HG03469 (cell line): ENCODE data around the gene ACY1.
A peak's percentile ranks its signal among the peaks of the same experiment; 100 is the strongest.
"Not testable (repeated sequence)": the region's sequence is repeated elsewhere in the genome, so short reads cannot be mapped to it uniquely, and the experiment has no call there.

Experiments
- ATAC-seq: cut with Tn5 transposase; IDR thresholded peaks from one replicate; pipeline ENCODE4 v1.9.1; 2021; ENCODE audit warnings: mild to moderate bottlenecking, moderate library complexity, moderate number of reproducible peaks; ENCODE audit not compliant: unreplicated experiment

ACY1 gene

GRCh38 chr3:51980253-51980652, 3.1 kb upstream of the ACY1 start:
- ATAC-seq = no peak

DNA sequence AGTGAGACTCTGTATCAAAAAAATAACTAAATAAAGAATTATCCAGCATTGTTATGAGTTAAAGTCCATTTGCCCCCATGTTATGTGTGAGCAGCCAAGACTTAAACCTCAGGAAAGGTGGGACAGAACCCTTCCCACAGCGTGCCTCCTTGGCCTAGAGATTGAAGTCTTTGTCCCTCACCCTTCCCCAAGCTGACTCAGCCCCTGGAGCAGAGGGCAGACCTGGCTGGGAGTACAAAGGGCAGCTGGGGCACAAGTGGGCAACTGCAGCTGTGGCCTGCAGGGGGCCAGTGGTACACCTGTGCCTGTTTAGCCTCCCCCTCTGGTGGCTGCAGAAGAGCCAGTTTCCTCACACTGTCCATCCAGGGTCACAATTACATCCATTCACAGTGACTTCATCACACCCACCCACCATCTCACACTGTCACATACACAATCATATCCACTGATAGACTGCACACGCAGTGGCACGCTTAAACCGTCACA, 940 bp upstream of the ACY1 start:
- no peak for ATAC-seq

GRCh38 chr3:51983578-51984268, 388 bp downstream of the ACY1 start:
- ATAC-seq = no peak

DNA sequence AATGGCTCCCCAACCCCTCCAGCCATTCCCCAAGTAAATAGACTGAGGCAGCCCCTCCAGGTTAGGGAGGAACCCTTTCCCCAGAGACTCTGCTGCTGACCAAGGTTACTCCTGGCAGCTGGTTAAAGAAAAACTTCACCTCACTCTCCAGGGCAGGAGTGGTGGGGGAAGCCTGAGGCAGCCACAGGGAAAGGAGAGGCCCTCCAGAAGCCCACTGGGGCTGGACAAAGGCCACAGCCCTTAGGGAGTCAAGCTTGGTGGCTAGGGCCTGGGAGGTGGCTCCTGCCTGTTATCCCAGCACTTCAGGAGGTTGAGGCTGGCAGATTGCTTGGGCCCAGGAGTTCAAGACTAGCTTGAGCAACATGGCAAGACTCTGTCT, 923 bp downstream of the ACY1 start:
- ATAC-seq = no peak

GRCh38 chr3:51985063-51985462, 1.7 kb downstream of the ACY1 start:
- ATAC-seq = no peak

GRCh38 chr3:51986010-51986947, 2.9 kb downstream of the ACY1 start:
- ATAC-seq = no peak

GRCh38 chr3:51987568-51987967, 4.2 kb downstream of the ACY1 start:
- no peak for ATAC-seq

DNA sequence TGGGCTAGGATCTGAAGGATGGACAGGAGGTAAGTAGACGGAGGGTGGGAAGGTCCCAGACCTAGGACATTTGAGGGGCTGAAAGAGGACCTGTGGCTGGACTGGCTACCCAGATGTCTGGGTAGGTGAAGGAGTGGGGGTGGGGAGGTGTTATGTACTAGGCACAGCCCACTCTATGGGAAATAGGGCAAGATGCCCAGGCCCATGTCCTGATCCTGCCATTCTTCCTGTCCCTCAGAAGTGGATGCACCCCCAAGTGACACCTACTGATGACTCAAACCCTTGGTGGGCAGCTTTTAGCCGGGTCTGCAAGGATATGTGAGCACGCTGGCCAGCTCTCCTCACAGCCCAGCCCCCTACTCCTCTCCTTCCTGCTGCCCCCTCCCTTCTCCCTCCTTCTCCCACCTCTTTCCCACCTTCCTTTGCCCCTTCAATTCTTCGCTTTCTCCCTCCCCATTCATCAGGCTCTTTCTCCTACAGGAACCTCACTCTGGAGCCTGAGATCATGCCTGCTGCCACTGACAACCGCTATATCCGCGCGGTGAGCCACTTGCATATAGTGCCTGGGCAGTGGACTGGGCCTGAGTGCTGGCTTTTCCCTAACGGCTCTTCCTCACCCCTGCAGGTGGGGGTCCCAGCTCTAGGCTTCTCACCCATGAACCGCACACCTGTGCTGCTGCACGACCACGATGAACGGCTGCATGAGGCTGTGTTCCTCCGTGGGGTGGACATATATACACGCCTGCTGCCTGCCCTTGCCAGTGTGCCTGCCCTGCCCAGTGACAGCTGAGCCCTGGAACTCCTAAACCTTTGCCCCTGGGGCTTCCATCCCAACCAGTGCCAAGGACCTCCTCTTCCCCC, 5.2 kb downstream of the ACY1 start:
- no peak for ATAC-seq

DNA sequence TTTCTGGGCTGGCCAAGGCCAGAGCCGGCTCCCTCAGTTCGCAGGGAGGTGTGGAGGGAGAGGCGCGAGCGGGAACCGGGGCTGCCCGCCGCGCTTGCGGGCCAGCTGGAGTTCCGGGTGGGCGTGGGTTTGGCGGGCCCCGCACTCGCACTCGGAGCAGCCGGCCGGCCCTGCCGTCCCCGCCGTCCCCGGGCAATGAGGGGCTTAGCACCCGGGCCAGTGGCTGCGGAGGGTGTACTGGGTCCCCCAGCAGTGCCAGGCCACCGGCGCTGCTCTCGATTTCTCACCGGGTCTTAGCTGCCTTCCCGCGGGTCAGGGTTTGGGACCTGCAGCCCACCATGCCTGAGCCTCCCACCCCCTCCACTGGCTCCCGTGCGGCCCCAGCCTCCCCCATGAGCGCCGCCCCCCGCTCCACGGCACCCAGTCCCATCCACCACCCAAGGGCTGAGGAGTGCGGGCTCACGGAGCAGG, 7.2 kb downstream of the ACY1 start:
- ATAC-seq = not testable (repeated sequence)

- no peak for ATAC-seq
Measured at GRCh38 chr3:51992017-51992682, 8.8 kb downstream of the ACY1 start.

- ATAC-seq = not testable (repeated sequence)
Measured at GRCh38 chr3:51993657-51994056, 10.3 kb downstream of the ACY1 start.

GRCh38 chr3:51994530-51994929, 11.2 kb downstream of the ACY1 start:
- no peak for ATAC-seq

- peak; percentile 58 for ATAC-seq
Measured at GRCh38 chr3:51995346-51996163, 12.2 kb downstream of the ACY1 start, which contains the start of gene RPL29. Gene RPL29, minus strand, starts transcription at chr3:51995895. Its CDS starts 434 bp downstream, at chr3:51995461.

DNA sequence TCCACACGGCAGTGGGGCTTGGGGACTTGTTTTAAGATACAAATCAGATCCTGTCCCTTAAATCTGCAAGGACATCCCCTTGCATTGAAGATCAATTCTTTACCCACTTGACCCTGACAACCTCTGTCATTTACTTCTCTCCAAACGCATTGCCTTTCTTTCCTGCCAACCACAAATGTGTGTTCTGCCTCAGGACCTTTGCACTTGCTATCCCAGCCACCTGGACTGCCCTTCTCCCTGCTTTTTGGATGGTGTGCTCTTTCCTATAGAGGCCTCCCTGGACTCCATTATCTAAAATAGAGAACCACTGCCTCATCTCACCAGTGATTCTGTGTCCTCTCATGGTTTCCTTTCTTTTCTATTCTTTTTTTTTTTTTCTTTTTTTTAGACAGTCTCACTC, 13.8 kb downstream of the ACY1 start:
- no peak for ATAC-seq

- ATAC-seq = no peak
Measured at GRCh38 chr3:51997935-51998596, 14.7 kb downstream of the ACY1 start.

DNA sequence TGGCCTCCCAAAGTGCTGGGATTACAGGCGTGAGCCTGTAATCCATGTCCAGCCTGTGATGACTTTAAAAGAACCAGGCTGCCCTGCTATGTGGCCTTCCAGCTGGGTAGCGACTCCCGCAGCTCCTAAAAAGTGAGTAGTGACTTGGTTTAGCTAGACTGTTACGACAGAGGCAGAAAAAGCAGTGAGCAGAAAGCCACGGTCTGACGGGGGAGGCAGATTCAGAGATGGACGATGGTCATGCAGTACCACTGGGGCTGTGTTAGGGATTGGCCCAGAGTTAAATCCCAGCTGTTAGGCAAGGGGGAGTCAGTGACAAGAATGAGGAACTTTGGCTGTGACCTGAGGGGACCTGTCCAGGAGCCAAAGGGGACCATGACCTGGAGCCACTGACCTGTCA, 15.4 kb downstream of the ACY1 start:
- ATAC-seq = no peak

GRCh38 chr3:51999846-52000245, 16.5 kb downstream of the ACY1 start:
- ATAC-seq = no peak

- ATAC-seq = peak; percentile 69
Measured at GRCh38 chr3:52001443-52001974, 18.2 kb downstream of the ACY1 start.

GRCh38 chr3:52002748-52003147, 19.4 kb downstream of the ACY1 start:
- no peak for ATAC-seq
